Measurements from ENCODE around the gene SLC25A42. TPM values are rescaled to one million over a fixed set of nuclear protein-coding genes. Genes with fewer than 3 reads are reported as not detected.

The SLC25A42 gene
- total RNA-seq, 4 donors from 2014 or later: 4.6 to 13.9 (median 7.4) TPM

- H3K4me3 ChIP-seq (ENCODE audit: low read depth, poor library complexity, severe bottlenecking): no peak overlapping the region
- TF ChIP-seq POLR2A (IDR thresholded peaks at IDR 0.05) (no peak), CTCF (IDR thresholded peaks at IDR 0.05) (no peak)
- no peak for DNase-seq (ENCODE audit: low spot score in 2 of 2)
- intact Hi-C loops (cut with DNase I; ENCODE audit: low total_unique reads): no loop called here
- WGBS, 2 donors: 45 to 67% methylated on average over 9 to 10 of the region's 10 CpGs
Observed at GRCh38 chr19:19083413-19084178, 19.8 kb downstream of the SLC25A42 start.

GRCh38 chr19:19087676-19088075 lies 23.9 kb downstream of the SLC25A42 start:
- no peak for TF ChIP-seq CTCF (IDR thresholded peaks at IDR 0.05)
- TF ChIP-seq POLR2A (IDR thresholded peaks at IDR 0.05): no peak
- no peak for DNase-seq (ENCODE audit: low spot score in 2 of 2)
- intact Hi-C loops (cut with DNase I; ENCODE audit: low total_unique reads): no loop called here
- H3K4me3 ChIP-seq (ENCODE audit: low read depth, poor library complexity, severe bottlenecking): no peak overlapping the region
- WGBS, 2 donors: 81 to 90% methylated on average over 2 of the region's 2 CpGs

GRCh38 chr19:19094513-19094912 lies 30.7 kb downstream of the SLC25A42 start:
- no peak for TF ChIP-seq POLR2A (IDR thresholded peaks at IDR 0.05)
- TF ChIP-seq CTCF (IDR thresholded peaks at IDR 0.05): no peak
- no peak for DNase-seq (ENCODE audit: low spot score in 2 of 2)
- intact Hi-C loops (cut with DNase I; ENCODE audit: low total_unique reads): no loop called here
- H3K4me3 ChIP-seq (ENCODE audit: low read depth, poor library complexity, severe bottlenecking): no peak overlapping the region
- WGBS, 2 donors: 88 to 93% methylated on average over 7 of the region's 7 CpGs

- H3K4me3 ChIP-seq (ENCODE audit: low read depth, poor library complexity, severe bottlenecking): no peak overlapping the region
- 85 to 86% methylated on average over 11 of the region's 11 CpGs for WGBS, 2 donors
- no peak for DNase-seq (ENCODE audit: low spot score in 2 of 2)
- no peak for TF ChIP-seq POLR2A (IDR thresholded peaks at IDR 0.05)
- no peak for TF ChIP-seq CTCF (IDR thresholded peaks at IDR 0.05)
- intact Hi-C loops (cut with DNase I; ENCODE audit: low total_unique reads): no loop called here
Observed at GRCh38 chr19:19095691-19096090, 31.9 kb downstream of the SLC25A42 start.

GRCh38 chr19:19096641-19097627 lies 33.1 kb downstream of the SLC25A42 start:
- no peak overlapping the region for H3K4me3 ChIP-seq (ENCODE audit: low read depth, poor library complexity, severe bottlenecking)
- intact Hi-C loops (cut with DNase I; ENCODE audit: low total_unique reads): no loop called here
- TF ChIP-seq CTCF (IDR thresholded peaks at IDR 0.05): peak in 1 of 3 donors; percentile 48
- no peak for TF ChIP-seq POLR2A (IDR thresholded peaks at IDR 0.05)
- WGBS, 2 donors: 94 to 98% methylated on average over 23 to 24 of the region's 24 CpGs
- no peak for DNase-seq (ENCODE audit: low spot score in 2 of 2)
